Common myeloid progenitor, CD34-positive (primary cell): ENCODE results near the gene SH3GL3.

ENCODE experiments used
- CTCF ChIA-PET: fragments of 350-600 bp; sonication (Branson Sonifier 250); formaldehyde crosslinking; loops from one replicate; lab custom pipeline; 2021; ENCODE audit warnings: antibody characterized with exemption; lab: Charles Lee
- POLR2A ChIA-PET: fragments of 350-600 bp; sonication (Branson Sonifier 250); formaldehyde crosslinking; loops from one replicate; lab custom pipeline; 2021; ENCODE audit warnings: antibody characterized with exemption; lab: Charles Lee
- DNase-seq, 3 donors: peaks; one replicate each; pipeline versions ENCODE4 v3.0.0 to v3.0.0-alpha.2; 2013
- H3K27ac ChIP-seq, 2 experiments: 1 replicate in 1 of 2; 2 replicates in 1 of 2; pipeline ENCODE4 v1.7.0; 2013; ENCODE audit warnings: inconsistent platforms in 2 of 2, low read length in 2 of 2, mild to moderate bottlenecking in 2 of 2, low read depth in 1 of 2, moderate library complexity in 1 of 2; ENCODE audit not compliant: severe bottlenecking in 2 of 2, insufficient read depth in 1 of 2, poor library complexity in 1 of 2
- H3K27me3 ChIP-seq, 5 experiments: replicated peaks in 2 of 5; 1 replicate in 3 of 5; 2 replicates in 2 of 5; pipeline versions ENCODE4 v1.6.1 to v1.7.0; 2013; ENCODE audit warnings: low read length in 4 of 5, mild to moderate bottlenecking in 2 of 5, moderate library complexity in 2 of 5, inconsistent platforms in 1 of 5; ENCODE audit not compliant: insufficient read depth in 5 of 5, control insufficient read depth in 4 of 5
- H3K36me3 ChIP-seq, 4 experiments: 1 replicate in 2 of 4; 2 replicates in 2 of 4; pipeline versions ENCODE4 v1.6.1 to v1.7.0; 2013; ENCODE audit warnings: low read length in 3 of 4, control low read depth in 1 of 4, mild to moderate bottlenecking in 1 of 4; ENCODE audit not compliant: control insufficient read depth in 4 of 4, insufficient read depth in 4 of 4
- H3K4me1 ChIP-seq, 4 experiments: 1 replicate in 3 of 4; 2 replicates in 1 of 4; pipeline versions ENCODE4 v1.6.1 to v1.7.1; 2013; ENCODE audit warnings: low read length in 3 of 4, mild to moderate bottlenecking in 3 of 4, control low read depth in 1 of 4, inconsistent platforms in 1 of 4, moderate library complexity in 1 of 4; ENCODE audit not compliant: control insufficient read depth in 4 of 4, insufficient read depth in 4 of 4; ENCODE audit errors: control extremely low read depth in 1 of 4
- H3K4me3 ChIP-seq, 7 experiments: 1 replicate in 4 of 7; 2 replicates in 3 of 7; pipeline versions ENCODE4 v1.5.1 to v1.7.0; 2013; ENCODE audit warnings: mild to moderate bottlenecking in 7 of 7, low read length in 6 of 7, moderate library complexity in 6 of 7, inconsistent platforms in 2 of 7, low read depth in 2 of 7, control low read depth in 1 of 7; ENCODE audit not compliant: insufficient read depth in 4 of 7, control insufficient read depth in 1 of 7; ENCODE audit errors: extremely low read depth in 1 of 7
- H3K9me3 ChIP-seq, 5 experiments: 1 replicate in 4 of 5; 2 replicates in 1 of 5; pipeline versions ENCODE4 v1.6.1 to v1.7.1; 2013; ENCODE audit warnings: low read length in 4 of 5, mild to moderate bottlenecking in 2 of 5, inconsistent platforms in 1 of 5, low read depth in 1 of 5, moderate library complexity in 1 of 5; ENCODE audit not compliant: control insufficient read depth in 4 of 5, insufficient read depth in 2 of 5; ENCODE audit errors: control extremely low read depth in 1 of 5
- WGBS: methylation state at CpG from one replicate; pipeline ENCODE4 v1.1.5; 2013; ENCODE audit not compliant: insufficient coverage; 5-methylcytosine and 5-hydroxymethylcytosine counted together

SH3GL3 gene

DNA sequence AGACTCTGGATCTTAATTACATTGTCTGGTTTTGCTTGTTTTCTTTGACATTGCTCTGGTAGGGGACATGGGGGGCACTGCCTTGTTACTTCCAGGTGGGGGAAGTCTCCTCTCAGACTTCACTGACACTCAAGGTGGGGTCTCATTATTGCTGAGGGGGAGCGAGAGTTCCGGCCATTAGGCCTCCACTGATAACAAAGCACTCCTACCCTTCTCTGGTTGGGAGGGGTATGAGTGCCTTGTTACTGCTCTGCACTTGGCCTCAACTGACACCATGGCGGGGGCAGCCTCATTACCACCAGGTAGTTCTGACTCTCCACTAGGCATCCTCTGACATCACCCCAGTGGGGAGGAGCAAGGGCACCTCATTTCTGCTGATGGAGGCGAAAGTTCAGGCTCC is 25.7 kb downstream of the SH3GL3 start:
- POLR2A ChIA-PET = no interaction called here
- CTCF ChIA-PET = no interaction called here
- Histone ChIP-seq H3K4me1 (no peaks in the 10 kb centered on the region), H3K9me3 (no peaks in the 10 kb centered on the region), H3K27me3 (no peaks in the 10 kb centered on the region), H3K36me3 (no peaks in the 10 kb centered on the region), H3K4me3 (no peak overlapping the region), H3K27ac (no peak overlapping the region)
- no peak for DNase-seq
- WGBS = 100% methylated on average over 2 of the region's 4 CpGs

- Histone ChIP-seq H3K4me3 (no peak overlapping the region), H3K27ac (no peak overlapping the region), H3K9me3 (no peaks in the 10 kb centered on the region), H3K27me3 (no peaks in the 10 kb centered on the region), H3K36me3 (no peaks in the 10 kb centered on the region), H3K4me1 (no peaks in the 10 kb centered on the region)
- no peak for DNase-seq
- POLR2A ChIA-PET = no interaction called here
- CTCF ChIA-PET = no interaction called here
- 100% methylated on average over 4 of the region's 4 CpGs for WGBS
These were observed 27.4 kb downstream of the SH3GL3 start for GRCh38 chr15:83474578-83474977.

GRCh38 chr15:83475551-83475950 is 28.4 kb downstream of the SH3GL3 start:
- POLR2A ChIA-PET = interaction anchor here (0.6 kb wide), 1 partner anchor 744 kb away, joined by 4 read pairs; no protein-coding TSS in a partner anchor
- no peaks in the 10 kb centered on the region for H3K9me3 ChIP-seq
- no peak overlapping the region for H3K27ac ChIP-seq
- no peak overlapping the region for H3K4me3 ChIP-seq
- no peaks in the 10 kb centered on the region for H3K27me3 ChIP-seq
- no peak for DNase-seq
- CTCF ChIA-PET = no interaction called here
- no peaks in the 10 kb centered on the region for H3K36me3 ChIP-seq
- no CpG with 5 or more reads among the region's 2 CpGs for WGBS
- H3K4me1 ChIP-seq = no peaks in the 10 kb centered on the region

GRCh38 chr15:83476066-83476465 is 28.9 kb downstream of the SH3GL3 start:
- ChIA-PET POLR2A (no interaction called here), CTCF (no interaction called here)
- H3K27ac ChIP-seq = no peak overlapping the region
- no CpG with 5 or more reads among the region's 2 CpGs for WGBS
- H3K36me3 ChIP-seq = no peaks in the 10 kb centered on the region
- H3K4me3 ChIP-seq = no peak overlapping the region
- no peaks in the 10 kb centered on the region for H3K9me3 ChIP-seq
- H3K27me3 ChIP-seq = no peaks in the 10 kb centered on the region
- no peaks in the 10 kb centered on the region for H3K4me1 ChIP-seq
- no peak for DNase-seq

GRCh38 chr15:83476708-83477107 is 29.6 kb downstream of the SH3GL3 start:
- Histone ChIP-seq H3K36me3 (no peaks in the 10 kb centered on the region), H3K9me3 (no peaks in the 10 kb centered on the region), H3K27ac (no peak overlapping the region), H3K4me3 (no peak overlapping the region), H3K27me3 (no peaks in the 10 kb centered on the region), H3K4me1 (no peaks in the 10 kb centered on the region)
- 100% methylated on average over 2 of the region's 2 CpGs for WGBS
- DNase-seq = no peak
- ChIA-PET POLR2A (no interaction called here), CTCF (no interaction called here)

DNA sequence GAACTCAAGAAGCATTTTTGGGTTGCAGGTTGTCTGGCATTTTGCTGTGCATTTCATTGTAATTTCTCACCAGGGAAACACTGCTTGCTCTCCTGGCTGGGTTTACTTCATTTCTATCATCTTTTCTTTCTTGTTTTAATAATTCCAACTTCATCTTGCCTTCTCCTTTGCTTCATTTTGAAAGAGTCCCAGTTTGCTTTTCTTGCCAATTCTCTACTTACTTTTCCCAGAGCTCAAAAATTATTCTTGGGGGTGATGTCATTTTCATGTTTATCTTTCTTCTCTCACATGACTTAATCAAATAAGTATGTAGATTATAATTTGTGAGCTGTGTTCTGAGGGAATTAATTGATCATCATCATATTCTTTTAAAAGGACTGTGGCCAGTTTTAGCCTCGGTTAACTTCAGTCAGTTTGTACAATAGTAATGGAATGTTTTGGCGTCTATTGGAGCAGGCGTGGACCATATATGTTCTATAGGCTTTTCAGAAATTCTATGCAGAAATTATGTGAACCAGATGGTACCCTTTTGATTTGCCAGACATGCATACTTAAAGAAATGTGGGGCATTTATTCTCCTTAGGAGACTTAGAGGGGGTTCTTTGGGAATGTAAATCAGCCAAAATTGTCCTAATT is 30.1 kb downstream of the SH3GL3 start:
- ChIA-PET CTCF (no interaction called here), POLR2A (no interaction called here)
- WGBS = 100% methylated on average over 3 of the region's 3 CpGs
- no peaks in the 10 kb centered on the region for H3K27me3 ChIP-seq
- H3K4me1 ChIP-seq = no peaks in the 10 kb centered on the region
- no peak overlapping the region for H3K4me3 ChIP-seq
- DNase-seq = no peak
- no peaks in the 10 kb centered on the region for H3K9me3 ChIP-seq
- no peaks in the 10 kb centered on the region for H3K36me3 ChIP-seq
- no peak overlapping the region for H3K27ac ChIP-seq

- 98% methylated on average over 5 of the region's 5 CpGs for WGBS
- H3K27ac ChIP-seq = no peak overlapping the region
- POLR2A ChIA-PET = no interaction called here
These were observed 30.8 kb downstream of the SH3GL3 start for GRCh38 chr15:83477808-83478537.

More at GRCh38 chr15:83477808-83478537, 30.8 kb downstream of the SH3GL3 start:
- no peak overlapping the region for H3K4me3 ChIP-seq
- CTCF ChIA-PET = no interaction called here
- DNase-seq = no peak
- H3K36me3 ChIP-seq = no peaks in the 10 kb centered on the region
- no peaks in the 10 kb centered on the region for H3K4me1 ChIP-seq
- no peaks in the 10 kb centered on the region for H3K27me3 ChIP-seq
- H3K9me3 ChIP-seq = no peaks in the 10 kb centered on the region
